ENCODE measurements around the gene DLG4.

GRCh38 chr17:7224661-7225111 is 5.0 kb upstream of the DLG4 start:
- TF ChIP-seq ATF2 (tag by site-specific recombination; IDR thresholded peaks at IDR 0.05; ENCODE audit: low read depth): no peak
- no peak for TF ChIP-seq ZNF138 (tag by site-specific recombination; IDR thresholded peaks at IDR 0.05; ENCODE audit: borderline replicate concordance)

Data from HEK293 (cell line).